Measurements from ENCODE around the gene ITPRIPL2. TPM values are rescaled to one million over a fixed set of nuclear protein-coding genes. Genes with fewer than 3 reads are reported as not detected.

ITPRIPL2 gene
- total and polyA plus RNA-seq, 2 of the 13 experiments (the other 11 are each of a cell fraction or from before 2014, with no cell fraction given), result 5.9 to 12.6 TPM

DNA sequence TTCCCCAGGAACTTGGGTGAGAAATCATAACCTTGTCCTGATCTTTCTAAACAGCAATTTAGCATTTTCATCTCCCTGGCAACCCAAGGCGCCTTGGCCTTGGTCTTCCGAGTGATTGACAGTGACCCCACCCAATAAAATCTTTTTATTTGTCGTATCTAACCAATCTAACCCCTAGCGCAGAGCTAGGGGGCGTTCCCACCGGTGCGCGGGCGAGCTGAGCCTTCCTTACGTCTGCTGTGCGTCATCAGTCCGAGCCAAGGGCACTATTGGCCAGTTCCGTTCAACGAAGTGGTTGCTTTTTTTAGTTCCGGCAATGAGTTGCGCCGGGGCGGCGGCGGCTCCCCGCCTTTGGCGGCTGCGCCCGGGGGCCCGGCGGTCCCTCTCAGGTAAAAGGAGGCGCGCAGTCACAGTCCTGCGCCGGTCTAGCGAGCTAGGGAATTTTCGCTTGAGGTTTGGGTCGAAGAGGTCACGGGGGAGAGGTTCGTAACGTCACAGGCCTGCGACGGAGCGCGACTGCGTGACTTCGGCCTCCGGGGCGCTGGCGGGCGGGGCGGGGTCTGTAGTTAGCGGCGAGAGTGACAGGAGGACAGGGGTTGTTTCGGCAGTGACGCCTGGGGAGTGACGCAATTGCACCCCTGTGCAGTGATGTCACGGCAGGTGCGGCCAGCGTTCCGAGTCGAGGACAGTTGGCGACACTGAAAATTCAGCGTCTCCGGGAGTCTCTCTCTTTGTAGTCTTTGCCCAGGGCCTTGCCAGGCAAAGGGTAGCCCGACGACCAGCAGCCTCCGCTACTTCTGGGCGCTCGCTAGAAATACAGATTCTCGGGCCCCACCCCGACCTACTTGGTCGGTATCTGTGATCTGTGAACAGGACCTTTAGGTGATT is 46.2 kb upstream of the ITPRIPL2 start, which contains the start of gene COQ7 (continued):
- TF ChIP-seq ZNF160 (CRISPR knock-in tag; IDR thresholded peaks at IDR 0.05) (peak; percentile 65; the same call in 1 of the 2 replicates), ZNF724P (CRISPR knock-in tag; IDR thresholded peaks at IDR 0.05; ENCODE audit: borderline replicate concordance) (peak; percentile 83; the same call in 1 of the 2 replicates), MEF2D (CRISPR knock-in tag; IDR thresholded peaks at IDR 0.05) (peak; percentile 49; the same call in 1 of the 2 replicates), SIN3B (IDR thresholded peaks at IDR 0.05; ENCODE audit: low read length) (peak; percentile 86), CBX1 (IDR thresholded peaks at IDR 0.05; ENCODE audit: low read depth) (peak; percentile 79), ZNF567 (CRISPR knock-in tag; IDR thresholded peaks at IDR 0.05; ENCODE audit: borderline replicate concordance) (peak; percentile 84), U2AF1 (optimal IDR thresholded peaks at IDR 0.05; ENCODE audit: low read depth, low read length) (no peak), ASH2L (IDR thresholded peaks at IDR 0.05; ENCODE audit: insufficient read length, low read depth, low read length) (peak; percentile 99), ZNF232 (CRISPR knock-in tag; IDR thresholded peaks at IDR 0.05; ENCODE audit: borderline replicate concordance) (no peak; the same call in 1 of the 2 replicates), ZNF350 (CRISPR knock-in tag; IDR thresholded peaks at IDR 0.05; ENCODE audit: borderline replicate concordance, low read depth) (peak; percentile 99), NAIF1 (CRISPR knock-in tag; IDR thresholded peaks at IDR 0.05; ENCODE audit: borderline replicate concordance) (no peak; the same call in 1 of the 2 replicates), ZNF879 (CRISPR knock-in tag; IDR thresholded peaks at IDR 0.05) (0 out of 2 replicates have a peak, but pooled peaks have one; percentile 4), YEATS2 (CRISPR knock-in tag; IDR thresholded peaks at IDR 0.05; ENCODE audit: borderline replicate concordance) (peak; percentile 82; the same call in 1 of the 2 replicates), ZSCAN25 (CRISPR knock-in tag; IDR thresholded peaks at IDR 0.05) (no peak; the same call in 1 of the 2 replicates), MEIS1 (CRISPR knock-in tag; IDR thresholded peaks at IDR 0.05; ENCODE audit: borderline replicate concordance) (peak; percentile 95), ZSCAN20 (CRISPR knock-in tag; IDR thresholded peaks at IDR 0.05; ENCODE audit: borderline replicate concordance) (peak; percentile 81; the same call in 1 of the 2 replicates), ZNF772 (CRISPR knock-in tag; IDR thresholded peaks at IDR 0.05) (peak; percentile 98; the same call in 1 of the 2 replicates), TEAD3 (CRISPR knock-in tag; optimal IDR thresholded peaks at IDR 0.05; ENCODE audit: borderline replicate concordance) (peak; percentile 15), HNF4A (CRISPR knock-in tag; IDR thresholded peaks at IDR 0.05) (peak; percentile 55), ZNF484 (CRISPR knock-in tag; IDR thresholded peaks at IDR 0.05; ENCODE audit: borderline replicate concordance, low read depth) (no peak), FOXA3 (CRISPR knock-in tag; IDR thresholded peaks at IDR 0.05) (peak; percentile 20; the same call in 1 of the 2 replicates), RAD51 (IDR thresholded peaks at IDR 0.05; ENCODE audit: borderline replicate concordance) (no peak; the same call in 1 of the 2 replicates), SAFB2 (CRISPR knock-in tag; IDR thresholded peaks at IDR 0.05; ENCODE audit: borderline replicate concordance, low read depth) (peak; percentile 57; the same call in 1 of the 2 replicates), SRF (IDR thresholded peaks at IDR 0.05; ENCODE audit: low read depth, low read length) (peak; percentile 39; the same call in 1 of the 2 replicates)
- TF ChIP-seq, protein P1, sequence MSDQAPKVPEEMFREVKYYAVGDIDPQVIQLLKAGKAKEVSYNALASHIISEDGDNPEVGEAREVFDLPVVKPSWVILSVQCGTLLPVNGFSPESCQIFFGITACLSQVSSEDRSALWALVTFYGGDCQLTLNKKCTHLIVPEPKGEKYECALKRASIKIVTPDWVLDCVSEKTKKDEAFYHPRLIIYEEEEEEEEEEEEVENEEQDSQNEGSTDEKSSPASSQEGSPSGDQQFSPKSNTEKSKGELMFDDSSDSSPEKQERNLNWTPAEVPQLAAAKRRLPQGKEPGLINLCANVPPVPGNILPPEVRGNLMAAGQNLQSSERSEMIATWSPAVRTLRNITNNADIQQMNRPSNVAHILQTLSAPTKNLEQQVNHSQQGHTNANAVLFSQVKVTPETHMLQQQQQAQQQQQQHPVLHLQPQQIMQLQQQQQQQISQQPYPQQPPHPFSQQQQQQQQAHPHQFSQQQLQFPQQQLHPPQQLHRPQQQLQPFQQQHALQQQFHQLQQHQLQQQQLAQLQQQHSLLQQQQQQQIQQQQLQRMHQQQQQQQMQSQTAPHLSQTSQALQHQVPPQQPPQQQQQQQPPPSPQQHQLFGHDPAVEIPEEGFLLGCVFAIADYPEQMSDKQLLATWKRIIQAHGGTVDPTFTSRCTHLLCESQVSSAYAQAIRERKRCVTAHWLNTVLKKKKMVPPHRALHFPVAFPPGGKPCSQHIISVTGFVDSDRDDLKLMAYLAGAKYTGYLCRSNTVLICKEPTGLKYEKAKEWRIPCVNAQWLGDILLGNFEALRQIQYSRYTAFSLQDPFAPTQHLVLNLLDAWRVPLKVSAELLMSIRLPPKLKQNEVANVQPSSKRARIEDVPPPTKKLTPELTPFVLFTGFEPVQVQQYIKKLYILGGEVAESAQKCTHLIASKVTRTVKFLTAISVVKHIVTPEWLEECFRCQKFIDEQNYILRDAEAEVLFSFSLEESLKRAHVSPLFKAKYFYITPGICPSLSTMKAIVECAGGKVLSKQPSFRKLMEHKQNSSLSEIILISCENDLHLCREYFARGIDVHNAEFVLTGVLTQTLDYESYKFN (CRISPR knock-in tag; conservative IDR thresholded peaks at IDR 0.05), result peak; percentile 58

All from HepG2 (cell line).